Caki2 (cell line): ENCODE data around the gene BAK1. TPM values are rescaled to one million over a fixed set of nuclear protein-coding genes. Genes with fewer than 3 reads are reported as not detected.
"Not testable (repeated sequence)": the region's sequence is repeated elsewhere in the genome, so short reads cannot be mapped to it uniquely, and the experiment has no call there.

Experiments
- DNase-seq: peaks from one replicate; pipeline ENCODE4 v3.0.0-alpha.2; 2015; ENCODE audit warnings: low read depth
- in situ Hi-C: cut with HindIII; loops from 2 replicates; pipeline ENCODE4 v1.10.0; 2016; ENCODE audit warnings: low sequenced_read_pairs, low pct_unique_long_range_greater_than_20kb, mixed read lengths
- total RNA-seq: library from RNA; depleted of rRNA; stranded (reverse); fragments of >200 nt; shearing (Covaris generic); gene quantifications from 2 replicates; pipeline ENCODE4 v1.2.3, GENCODE V29; 2014; ENCODE audit warnings: low replicate concordance

Gene BAK1
- total RNA-seq, 1 experiment from 2014 or later: 103 TPM

- peak; percentile 62 for DNase-seq
- in situ Hi-C loops: no loop called here
Observed at GRCh38 chr6:33570806-33571636, 9.1 kb downstream of the BAK1 start.

GRCh38 chr6:33568826-33569570, 11.1 kb downstream of the BAK1 start:
- in situ Hi-C loops: no loop called here
- no peak for DNase-seq

DNA sequence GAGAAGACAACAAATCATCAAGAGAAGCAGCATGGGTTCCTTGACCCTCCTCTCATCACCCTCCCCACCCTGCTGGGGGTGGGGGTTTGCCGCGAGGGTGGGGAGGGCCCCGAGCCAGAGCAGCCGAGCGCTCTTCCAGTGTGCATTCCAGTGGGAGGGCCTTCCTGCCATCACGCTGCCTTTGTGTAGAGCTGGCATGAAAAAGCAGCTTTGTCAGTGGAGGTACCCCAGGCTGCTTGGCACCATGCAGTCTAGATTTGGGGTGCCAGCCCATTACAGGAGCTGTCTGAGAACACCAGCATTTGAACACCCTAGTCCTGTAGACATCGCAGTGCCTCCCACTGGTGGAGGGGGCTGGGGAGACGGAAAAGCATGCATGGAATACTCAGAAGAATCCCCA, 12.2 kb downstream of the BAK1 start:
- DNase-seq: no peak
- in situ Hi-C loops: no loop called here

DNA sequence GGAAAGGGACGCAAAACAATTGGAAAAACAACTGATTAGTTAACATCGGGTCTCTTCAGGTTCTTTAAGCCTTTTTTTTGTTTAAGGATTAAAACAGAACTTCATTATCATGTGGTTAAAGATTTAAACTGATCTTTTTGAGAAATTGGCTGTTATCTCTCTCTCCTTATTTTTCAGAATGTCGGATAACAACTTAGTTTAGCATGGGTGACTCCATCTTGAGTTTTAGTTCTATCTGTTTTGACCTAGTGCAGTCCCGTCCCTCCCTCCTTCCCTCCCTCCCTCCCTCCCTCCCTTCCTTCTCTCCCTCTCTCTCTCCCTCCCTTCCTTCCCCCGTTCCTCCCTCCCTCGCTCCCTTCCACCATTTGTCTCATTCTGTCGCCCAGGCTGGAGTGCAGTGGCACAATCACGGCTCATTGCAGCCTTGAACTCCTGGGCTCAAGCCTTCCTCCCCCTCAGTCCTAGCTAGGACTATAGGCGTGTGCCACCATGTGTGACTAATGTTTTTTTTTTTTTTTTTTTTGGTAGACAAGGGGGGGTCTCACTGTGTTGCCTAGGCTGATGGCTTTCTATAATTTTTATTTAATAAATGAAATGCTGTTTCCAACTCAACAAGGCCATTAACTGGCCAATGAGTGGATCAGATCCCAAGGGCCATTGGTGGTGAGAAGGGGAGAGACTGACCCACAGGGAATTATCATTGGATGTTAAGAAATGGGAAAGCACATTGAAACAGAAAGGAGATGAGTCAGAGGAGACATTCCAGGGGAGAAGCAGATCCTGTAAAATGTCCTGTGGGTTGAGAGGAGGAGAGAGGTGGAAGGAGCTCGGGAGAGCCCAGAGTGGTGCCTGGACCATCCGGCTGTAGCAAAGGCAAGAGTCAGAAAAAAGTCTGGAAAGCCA, 13.6 kb downstream of the BAK1 start:
- in situ Hi-C loops: no loop called here
- DNase-seq: peak; percentile 60

DNA sequence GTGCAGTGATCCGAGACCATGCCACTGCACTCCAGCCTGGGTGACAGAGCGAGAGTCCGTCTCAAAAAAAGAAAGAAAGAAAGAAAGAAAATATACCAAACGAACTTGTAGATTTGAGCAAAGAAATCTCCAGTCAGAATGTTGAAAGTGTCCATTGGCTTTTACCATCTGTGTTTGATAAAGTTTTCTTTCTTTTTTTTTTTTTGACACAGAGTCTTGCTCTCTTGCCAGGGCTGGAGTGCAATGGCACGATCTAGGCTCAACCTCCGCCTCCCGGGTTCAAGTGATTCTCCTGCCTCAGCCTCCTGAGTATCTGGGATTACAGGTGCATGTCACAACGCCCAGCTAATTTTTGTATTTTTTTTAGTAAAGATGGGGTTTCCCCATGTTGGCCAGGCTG, 21.3 kb downstream of the BAK1 start:
- in situ Hi-C loops: no loop called here
- no peak for DNase-seq

DNA sequence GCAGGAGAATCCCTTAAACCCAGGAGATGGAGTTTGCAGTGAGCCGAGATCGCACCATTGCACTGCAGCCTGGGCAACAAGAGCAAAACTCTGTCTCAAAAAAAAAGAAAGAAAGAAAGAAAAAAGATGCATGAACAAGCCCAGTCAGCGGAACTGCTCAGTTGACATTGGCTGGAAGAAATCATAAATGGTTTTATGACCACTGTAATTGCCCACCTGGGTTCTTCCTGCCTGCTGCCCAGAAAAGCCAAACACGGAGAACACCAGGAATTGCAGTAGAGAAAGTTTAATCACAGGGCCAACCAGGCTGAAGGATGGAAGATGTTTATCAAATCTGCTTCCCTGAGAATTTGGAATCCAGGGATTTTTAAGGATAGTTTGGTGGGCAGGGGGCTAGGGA, 22.7 kb downstream of the BAK1 start:
- in situ Hi-C loops: no loop called here
- DNase-seq: no peak

- in situ Hi-C loops: not testable (repeated sequence)
- peak; percentile 43 for DNase-seq
Observed at GRCh38 chr6:33552883-33553282, 27.2 kb downstream of the BAK1 start.

- DNase-seq: no peak
- in situ Hi-C loops: no loop called here
Observed at GRCh38 chr6:33552252-33552651, 27.8 kb downstream of the BAK1 start.

DNA sequence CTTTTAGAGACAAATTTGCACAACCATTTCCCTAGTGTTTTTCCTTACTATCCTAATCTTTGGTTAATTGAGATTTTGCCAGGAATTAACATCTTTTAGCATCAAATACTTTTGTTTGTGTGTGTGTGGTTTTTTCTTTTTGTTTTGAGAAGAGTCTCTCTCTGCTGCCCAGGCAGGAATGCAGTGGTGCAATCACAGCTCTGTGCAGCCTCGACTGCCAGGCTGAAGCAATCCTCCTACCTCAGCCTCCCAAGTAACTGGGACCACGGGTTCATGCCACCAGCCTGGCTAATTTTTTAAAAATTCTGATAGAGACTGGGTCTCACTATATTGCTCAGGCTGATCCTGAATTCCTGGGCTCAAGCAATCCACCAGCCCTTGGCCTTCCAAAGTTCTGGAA, 28.5 kb downstream of the BAK1 start:
- no peak for DNase-seq
- in situ Hi-C loops: no loop called here

- in situ Hi-C loops: no loop called here
- DNase-seq: no peak
Observed at GRCh38 chr6:33549896-33550295, 30.2 kb downstream of the BAK1 start.

DNA sequence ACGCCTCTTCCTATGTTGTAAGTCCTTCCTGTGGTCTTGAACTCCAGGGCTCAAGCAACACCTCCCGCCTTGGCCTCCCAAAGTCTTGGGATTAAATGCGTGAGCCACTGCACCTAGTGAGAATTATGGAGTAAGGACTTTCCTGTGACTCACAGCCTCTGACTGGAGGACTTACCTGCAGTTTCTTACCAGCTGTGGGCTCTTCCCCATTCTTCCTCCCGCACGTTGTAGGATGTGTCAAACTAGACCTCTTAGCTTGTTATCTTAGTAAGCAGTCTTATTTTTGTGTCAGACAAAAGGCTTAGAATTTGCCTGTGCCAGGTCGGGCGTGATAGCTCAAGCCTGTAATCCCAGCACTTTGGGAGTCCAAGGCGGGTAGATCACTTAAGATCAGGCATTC, 30.9 kb downstream of the BAK1 start:
- in situ Hi-C loops: no loop called here

GRCh38 chr6:33547499-33547898, 32.6 kb downstream of the BAK1 start:
- no peak for DNase-seq
- in situ Hi-C loops: no loop called here

More for the DNA sequence above, 30.9 kb downstream of the BAK1 start:
- no peak for DNase-seq

GRCh38 chr6:33546766-33547165, 33.3 kb downstream of the BAK1 start:
- no peak for DNase-seq
- in situ Hi-C loops: no loop called here

- DNase-seq: not testable (repeated sequence)
Observed at GRCh38 chr6:33545292-33545691, 34.8 kb downstream of the BAK1 start.

DNA sequence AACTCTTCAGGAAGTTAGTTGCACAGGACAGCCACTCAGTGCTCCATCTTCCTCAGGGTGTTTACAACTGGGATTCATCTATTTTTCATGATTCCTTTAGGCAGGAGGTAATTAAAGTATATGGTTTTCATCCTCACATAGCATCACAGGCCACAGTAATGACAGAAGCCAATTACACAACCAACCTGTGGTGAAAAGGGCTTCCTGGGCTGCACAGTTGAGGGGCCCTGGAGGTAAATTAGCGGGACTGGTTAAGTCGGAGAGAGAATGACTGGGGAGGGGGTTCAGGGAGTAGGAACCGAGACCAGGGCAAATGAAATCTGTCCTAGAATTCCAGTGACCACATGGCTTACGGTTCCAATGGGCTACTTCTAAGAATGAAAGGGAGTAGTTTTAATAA, 37.0 kb downstream of the BAK1 start:
- no peak for DNase-seq
- in situ Hi-C loops: no loop called here

More at GRCh38 chr6:33545292-33545691, 34.8 kb downstream of the BAK1 start:
- in situ Hi-C loops: not testable (repeated sequence)

- in situ Hi-C loops: no loop called here
- DNase-seq: no peak
Observed at GRCh38 chr6:33540768-33541167, 39.3 kb downstream of the BAK1 start.

DNA sequence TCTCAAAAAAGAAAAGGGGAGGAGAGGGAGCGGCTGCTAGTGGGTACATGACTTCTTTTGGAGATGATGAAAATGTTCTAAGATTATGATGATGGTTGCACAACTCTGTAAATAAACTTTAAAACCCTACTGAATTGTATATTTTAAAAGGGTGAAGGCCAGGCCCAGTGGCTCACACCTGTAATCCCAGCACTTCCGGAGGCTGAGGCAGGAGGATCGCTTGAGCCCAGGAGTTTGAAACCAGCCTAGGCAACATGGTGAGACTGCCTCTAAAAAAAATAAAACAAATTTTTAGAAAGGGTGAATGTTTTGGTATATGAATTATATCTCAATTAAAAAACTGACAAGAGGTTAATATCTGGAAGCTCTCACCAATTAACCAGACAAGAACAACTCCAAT, 45.4 kb downstream of the BAK1 start:
- in situ Hi-C loops: no loop called here
- no peak for DNase-seq

GRCh38 chr6:33533163-33533869, 46.8 kb downstream of the BAK1 start:
- DNase-seq, in situ Hi-C loops: not testable (repeated sequence)
